ENCODE results near the gene ACVR1. TPM values are rescaled to one million over a fixed set of nuclear protein-coding genes. Genes with fewer than 3 reads are reported as not detected.

ACVR1 gene
- total and polyA plus RNA-seq, 9 of the 15 experiments (the other 6 are each of a cell fraction or from before 2014, with no cell fraction given): 3.8 to 14.3 (median 6.9) TPM

DNA sequence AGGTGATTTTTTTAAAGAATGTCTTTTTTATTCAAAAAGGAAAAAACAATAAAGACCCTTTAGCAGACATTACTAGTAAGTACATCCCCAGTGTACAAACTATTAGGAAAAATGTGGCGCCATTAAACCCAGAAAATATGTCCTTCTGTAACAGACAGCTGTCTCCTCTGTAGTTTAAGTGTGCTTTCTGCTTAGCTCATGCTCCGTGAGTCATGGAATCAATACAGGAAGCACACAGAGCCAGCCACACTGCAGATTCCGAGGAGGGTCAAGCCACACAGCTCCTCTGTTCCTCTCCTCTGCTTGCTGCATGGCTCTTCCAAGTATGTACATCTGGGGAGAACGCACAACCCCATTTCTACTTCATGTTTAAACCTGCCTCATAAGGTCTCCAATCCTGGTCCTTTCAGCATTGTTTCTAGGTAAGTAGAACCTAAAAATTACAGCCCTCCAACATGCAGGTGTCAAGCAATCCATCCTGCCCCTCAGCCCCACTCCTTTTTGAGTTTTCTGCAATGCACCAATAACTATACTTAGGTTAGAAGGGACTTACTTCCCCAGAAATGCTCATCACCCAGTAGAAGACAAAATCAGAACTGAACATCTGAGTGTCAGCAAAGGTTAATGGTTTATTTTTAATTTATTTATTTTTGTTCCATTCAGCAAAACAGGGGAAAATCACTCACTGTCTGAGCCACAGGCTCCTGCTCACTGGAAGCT is 37.5 kb downstream of the ACVR1 start (continued):
- TF ChIP-seq ETV6 (IDR thresholded peaks at IDR 0.05; ENCODE audit: borderline replicate concordance in 1 of 2, low read depth in 2 of 2, low read length in 1 of 2) (0 out of 4 replicates have a peak, but pooled peaks of 1 of the 2 experiments have one; percentile 36), ETV6 (CRISPR knock-in tag; IDR thresholded peaks at IDR 0.05; ENCODE audit: borderline replicate concordance) (no peak), ZKSCAN1 (IDR thresholded peaks at IDR 0.05; ENCODE audit: low read depth, low read length) (no peak), ZNF316 (IDR thresholded peaks at IDR 0.05) (peak; percentile 87), SMARCA4 (IDR thresholded peaks at IDR 0.05) (peak; percentile 93), BRD4 (IDR thresholded peaks at IDR 0.05) (peak; percentile 19; the same call in 1 of the 2 replicates), POLR2AphosphoS5 (IDR thresholded peaks at IDR 0.05; ENCODE audit: control insufficient read depth, insufficient read depth, low read depth, low read length) (peak; percentile 89), ARNT (IDR thresholded peaks at IDR 0.05) (peak in 1 of 2 experiments; percentile 74; a peak in 1 of 4 replicates), FOS (IDR thresholded peaks at IDR 0.05; ENCODE audit: extremely low read depth, insufficient read length) (peak; percentile 58), POLR2AphosphoS2 (IDR thresholded peaks at IDR 0.05; ENCODE audit: low read length) (no peak), NFIC (IDR thresholded peaks at IDR 0.05) (0 out of 2 replicates have a peak, but pooled peaks have one; percentile 33), ILF3 (IDR thresholded peaks at IDR 0.05; ENCODE audit: borderline replicate concordance) (no peak), LEF1 (IDR thresholded peaks at IDR 0.05) (peak; percentile 70; the same call in 1 of the 2 replicates), PHB (CRISPR knock-in tag; IDR thresholded peaks at IDR 0.05) (no peak), TBL1XR1 (IDR thresholded peaks at IDR 0.05; ENCODE audit: low read length in 2 of 2) (peak in 1 of 2 experiments; percentile 71; a peak in 1 of 4 replicates), PHTF2 (CRISPR knock-in tag; IDR thresholded peaks at IDR 0.05) (no peak), LARP7 (IDR thresholded peaks at IDR 0.05) (no peak), KAT8 (IDR thresholded peaks at IDR 0.05; ENCODE audit: low read depth) (no peak), ZNF239 (CRISPR knock-in tag; IDR thresholded peaks at IDR 0.05) (no peak), GTF2E2 (tag; IDR thresholded peaks at IDR 0.05) (0 out of 2 replicates have a peak, but pooled peaks have one; percentile 47), ZNF324 (CRISPR knock-in tag; IDR thresholded peaks at IDR 0.05) (no peak)
- TF ChIP-seq, protein P1, sequence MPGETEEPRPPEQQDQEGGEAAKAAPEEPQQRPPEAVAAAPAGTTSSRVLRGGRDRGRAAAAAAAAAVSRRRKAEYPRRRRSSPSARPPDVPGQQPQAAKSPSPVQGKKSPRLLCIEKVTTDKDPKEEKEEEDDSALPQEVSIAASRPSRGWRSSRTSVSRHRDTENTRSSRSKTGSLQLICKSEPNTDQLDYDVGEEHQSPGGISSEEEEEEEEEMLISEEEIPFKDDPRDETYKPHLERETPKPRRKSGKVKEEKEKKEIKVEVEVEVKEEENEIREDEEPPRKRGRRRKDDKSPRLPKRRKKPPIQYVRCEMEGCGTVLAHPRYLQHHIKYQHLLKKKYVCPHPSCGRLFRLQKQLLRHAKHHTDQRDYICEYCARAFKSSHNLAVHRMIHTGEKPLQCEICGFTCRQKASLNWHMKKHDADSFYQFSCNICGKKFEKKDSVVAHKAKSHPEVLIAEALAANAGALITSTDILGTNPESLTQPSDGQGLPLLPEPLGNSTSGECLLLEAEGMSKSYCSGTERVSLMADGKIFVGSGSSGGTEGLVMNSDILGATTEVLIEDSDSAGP (CRISPR knock-in tag; IDR thresholded peaks at IDR 0.05): no peak
- TF ChIP-seq, protein P2, sequence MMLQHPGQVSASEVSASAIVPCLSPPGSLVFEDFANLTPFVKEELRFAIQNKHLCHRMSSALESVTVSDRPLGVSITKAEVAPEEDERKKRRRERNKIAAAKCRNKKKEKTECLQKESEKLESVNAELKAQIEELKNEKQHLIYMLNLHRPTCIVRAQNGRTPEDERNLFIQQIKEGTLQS (IDR thresholded peaks at IDR 0.05): peak; percentile 95
- TF ChIP-seq, protein P2 (CRISPR knock-in tag; conservative IDR thresholded peaks at IDR 0.05): peak; percentile 82
- TF ChIP-seq, protein P3, sequence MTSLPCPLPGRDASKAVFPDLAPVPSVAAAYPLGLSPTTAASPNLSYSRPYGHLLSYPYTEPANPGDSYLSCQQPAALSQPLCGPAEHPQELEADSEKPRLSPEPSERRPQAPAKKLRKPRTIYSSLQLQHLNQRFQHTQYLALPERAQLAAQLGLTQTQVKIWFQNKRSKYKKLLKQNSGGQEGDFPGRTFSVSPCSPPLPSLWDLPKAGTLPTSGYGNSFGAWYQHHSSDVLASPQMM (CRISPR knock-in tag; IDR thresholded peaks at IDR 0.05): no peak
- TF ChIP-seq, protein P4, sequence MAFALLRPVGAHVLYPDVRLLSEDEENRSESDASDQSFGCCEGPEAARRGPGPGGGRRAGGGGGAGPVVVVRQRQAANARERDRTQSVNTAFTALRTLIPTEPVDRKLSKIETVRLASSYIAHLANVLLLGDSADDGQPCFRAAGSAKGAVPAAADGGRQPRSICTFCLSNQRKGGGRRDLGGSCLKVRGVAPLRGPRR (CRISPR knock-in tag; IDR thresholded peaks at IDR 0.05): no peak

Measured in K562 (cell line).